Raji (cell line): ENCODE results near the gene CHERP.

Source experiments
- POLR2A ChIP-seq: IDR thresholded peaks from 2 replicates; pipeline ENCODE4 v1.6.1; 2011; ENCODE audit warnings: low read depth, low read length, control low read depth; ENCODE audit not compliant: insufficient read depth

Gene CHERP

GRCh38 chr19:16518061-16518460, 24.2 kb downstream of the CHERP start:
- no peak for TF ChIP-seq POLR2A

GRCh38 chr19:16516923-16517610, 25.2 kb downstream of the CHERP start:
- no peak for TF ChIP-seq POLR2A

DNA sequence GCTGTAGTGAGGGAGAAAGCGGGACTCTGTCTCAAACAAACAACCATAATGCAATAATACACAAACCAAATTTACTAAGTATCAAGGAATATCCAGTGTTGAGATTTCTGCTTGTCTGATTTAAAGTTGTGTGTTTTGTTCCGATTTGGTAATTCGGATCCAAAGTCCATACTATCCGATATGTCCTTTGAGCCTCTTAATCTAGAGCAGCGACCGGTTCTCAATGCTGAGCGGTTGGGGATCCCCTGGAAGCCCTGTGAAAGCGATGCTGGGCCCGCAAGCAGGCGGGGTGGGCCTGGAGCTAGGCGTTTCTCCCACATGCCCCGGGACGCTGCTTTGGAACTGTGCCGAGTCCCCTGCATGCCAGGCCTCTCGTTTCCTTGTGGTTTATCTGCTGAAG, 25.9 kb downstream of the CHERP start:
- TF ChIP-seq POLR2A, result no peak

- no peak for TF ChIP-seq POLR2A
Observed at GRCh38 chr19:16514383-16515019, 27.7 kb downstream of the CHERP start.

GRCh38 chr19:16509141-16510061, 32.8 kb downstream of the CHERP start:
- TF ChIP-seq POLR2A, result no peak

- no peak for TF ChIP-seq POLR2A
Observed at GRCh38 chr19:16508546-16508945, 33.7 kb downstream of the CHERP start.

DNA sequence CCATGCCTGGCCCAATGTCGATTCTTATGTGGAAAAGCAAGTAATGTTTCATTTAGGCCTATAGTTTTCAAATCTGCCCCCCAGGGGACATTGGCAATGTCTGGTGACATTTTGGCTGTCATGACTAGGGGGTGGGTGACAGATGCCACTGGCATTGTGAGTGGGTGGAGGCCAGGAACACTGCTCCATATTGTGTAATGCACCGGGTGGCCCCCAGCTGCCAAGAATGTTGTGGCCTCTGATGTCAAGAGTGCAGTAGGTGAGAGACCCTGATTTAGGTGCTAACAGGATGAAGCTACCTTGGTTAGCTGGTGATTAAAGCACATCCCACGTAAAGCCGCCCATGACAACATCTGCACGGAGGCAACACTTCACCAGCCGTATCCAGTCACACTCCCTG, 35.3 kb downstream of the CHERP start:
- TF ChIP-seq POLR2A, result no peak

GRCh38 chr19:16504271-16504670, 38.0 kb downstream of the CHERP start:
- no peak for TF ChIP-seq POLR2A

DNA sequence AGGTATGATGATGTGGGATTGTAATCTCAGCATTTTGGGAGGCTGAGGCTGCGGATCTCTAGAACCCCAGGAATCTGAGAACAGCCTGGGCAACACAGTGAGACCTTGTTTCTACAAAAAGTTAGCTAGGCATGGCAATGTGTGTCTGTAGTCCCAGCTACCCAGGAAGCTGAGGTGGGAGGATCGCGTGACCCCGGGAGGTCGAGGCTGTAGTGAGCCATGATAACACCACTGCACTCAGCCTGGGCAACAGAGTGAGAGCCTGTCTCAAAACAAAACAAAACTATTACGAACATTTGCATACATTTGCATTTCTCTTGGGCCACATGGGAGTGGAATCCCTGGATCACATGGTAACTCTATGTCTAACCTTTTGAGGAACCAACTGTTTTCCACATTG, 44.4 kb downstream of the CHERP start:
- no peak for TF ChIP-seq POLR2A

DNA sequence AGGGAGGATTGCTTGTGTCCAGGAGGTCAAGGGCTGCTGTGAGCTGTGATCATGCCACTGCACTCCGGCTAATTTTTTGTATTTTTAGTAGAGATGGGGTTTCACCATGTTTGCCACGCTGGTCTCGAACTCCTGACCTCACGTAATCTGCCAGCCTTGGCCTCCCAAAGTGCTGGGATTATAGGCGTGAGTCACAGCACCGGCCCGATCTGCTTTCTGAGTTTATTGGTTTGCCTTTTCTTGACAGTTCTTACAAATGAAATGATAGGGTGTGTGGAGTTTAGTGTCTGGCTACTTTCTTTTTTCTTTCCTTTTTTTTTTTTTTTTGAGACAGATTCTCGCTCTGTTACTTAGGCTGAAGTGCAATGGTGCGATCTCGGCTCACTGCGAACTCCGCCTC, 45.2 kb downstream of the CHERP start:
- TF ChIP-seq POLR2A, result no peak

GRCh38 chr19:16496613-16496983, 45.6 kb downstream of the CHERP start:
- no peak for TF ChIP-seq POLR2A

DNA sequence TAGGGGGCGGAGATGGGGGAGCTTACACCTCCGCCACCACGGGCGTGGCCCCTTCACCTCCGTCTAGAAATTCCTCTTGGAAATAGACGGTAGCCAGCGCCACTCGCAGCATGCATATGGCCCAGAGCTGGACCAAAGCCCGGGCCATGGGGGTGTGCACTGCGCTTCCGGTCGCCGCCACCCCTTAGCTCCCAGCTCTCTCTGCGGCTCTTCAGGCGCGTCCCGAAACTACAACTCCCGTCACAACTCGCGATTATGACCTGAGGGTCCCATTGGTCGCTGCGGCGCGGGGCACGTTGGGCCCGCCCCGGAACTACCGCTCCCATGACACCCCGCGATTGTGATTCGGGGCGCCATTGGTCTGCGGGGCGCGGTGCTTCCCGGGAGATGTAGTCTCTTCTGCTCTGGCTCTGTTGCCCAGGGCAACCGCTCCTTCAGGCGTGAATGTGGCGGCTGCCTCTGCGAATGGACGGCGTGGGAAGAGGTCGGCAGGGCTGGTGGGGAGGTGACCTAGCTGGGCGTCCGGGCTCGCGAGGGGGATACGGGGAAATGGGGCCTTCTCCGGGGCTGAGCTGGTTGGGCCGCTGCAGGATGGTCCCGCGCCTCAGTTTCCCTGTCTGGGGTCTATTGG, 46.1 kb downstream of the CHERP start, which contains the start of the genes C19orf44 and CALR3:
TSS of gene C19orf44 (plus strand) at position 413 of the 631 bp plus-strand sequence. CDS start 4,399 bp downstream, outside the sequence.
TSS of gene CALR3 (minus strand) at position 186 of the 631 bp plus-strand sequence. CDS start at position 148, 38 bp downstream.
- TF ChIP-seq POLR2A, result peak; percentile 80

- no peak for TF ChIP-seq POLR2A
Observed at GRCh38 chr19:16482745-16483144, 59.5 kb downstream of the CHERP start.

DNA sequence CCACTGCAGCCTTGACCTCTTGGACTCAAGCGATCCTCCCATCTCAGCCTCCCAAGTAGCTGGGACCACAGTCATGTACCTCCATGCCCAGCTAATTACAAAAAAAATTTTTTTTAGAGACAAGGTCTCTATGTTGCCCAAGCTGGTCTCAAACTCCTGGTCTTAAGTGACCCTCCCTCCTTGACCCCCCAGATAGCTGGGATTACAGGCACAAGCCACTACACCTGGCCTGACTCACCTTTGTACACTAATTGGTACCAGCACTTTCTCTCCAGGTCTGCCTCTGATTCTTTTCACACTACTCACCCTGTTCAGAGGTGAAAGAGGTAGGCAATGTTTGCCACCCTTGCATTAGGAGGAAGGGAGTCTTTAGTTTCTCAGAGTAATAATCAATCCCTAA, 64.9 kb downstream of the CHERP start:
- no peak for TF ChIP-seq POLR2A

GRCh38 chr19:16476401-16476800, 65.8 kb downstream of the CHERP start:
- TF ChIP-seq POLR2A, result no peak
